Muscle of leg (tissue), 11 donors: ENCODE measurements around the gene CNR2. TPM values are rescaled to one million over a fixed set of nuclear protein-coding genes. Genes with fewer than 3 reads are reported as not detected.

Experiments
- DNase-seq: peaks from one replicate; pipeline ENCODE4 v3.0.0; 2013
- H3K27ac ChIP-seq: one replicate; pipeline ENCODE4 v1.5.1; 2013; ENCODE audit warnings: mild to moderate bottlenecking, low read length, control low read depth
- H3K27me3 ChIP-seq: one replicate; pipeline ENCODE4 v1.6.1; 2013; ENCODE audit warnings: low read length; ENCODE audit not compliant: control insufficient read depth, insufficient read depth
- H3K36me3 ChIP-seq: one replicate; pipeline ENCODE4 v1.6.1; 2013; ENCODE audit warnings: low read length; ENCODE audit not compliant: control insufficient read depth, insufficient read depth
- H3K4me1 ChIP-seq: one replicate; pipeline ENCODE4 v1.6.1; 2013; ENCODE audit warnings: low read length; ENCODE audit not compliant: control insufficient read depth, insufficient read depth
- H3K4me3 ChIP-seq: one replicate; pipeline ENCODE4 v1.5.1; 2013; ENCODE audit warnings: low read length, control low read depth
- H3K9me3 ChIP-seq: replicated peaks from 2 replicates; pipeline ENCODE4 v1.6.1; 2013; ENCODE audit warnings: low read depth, low read length; ENCODE audit not compliant: control insufficient read depth
- WGBS: methylation state at CpG from one replicate; pipeline ENCODE4 v1.1.5; 2013; ENCODE audit warnings: missing lambda C conversion rate; ENCODE audit not compliant: insufficient coverage; 5-methylcytosine and 5-hydroxymethylcytosine counted together
- polyA plus RNA-seq, 8 donors: library from polyadenylated mRNA; unstranded; fragments of 120-200 nt; gene quantifications; one replicate each; pipeline versions ENCODE4 v1.2.1 to v1.2.3, GENCODE V29; 2013; ENCODE audit warnings: inconsistent platforms in 1 of 8, low replicate concordance in 1 of 8; ENCODE audit not compliant: insufficient read length in 8 of 8, insufficient read depth in 1 of 8
- total RNA-seq: library from RNA; stranded (reverse); fragments of 120-200 nt; gene quantifications from one replicate; pipeline ENCODE4 v1.2.4, GENCODE V29; 2013

Gene CNR2
- total and polyA plus RNA-seq, 9 donors = under 0.01 to 0.12 (median 0.05) TPM; not detected in 1

DNA sequence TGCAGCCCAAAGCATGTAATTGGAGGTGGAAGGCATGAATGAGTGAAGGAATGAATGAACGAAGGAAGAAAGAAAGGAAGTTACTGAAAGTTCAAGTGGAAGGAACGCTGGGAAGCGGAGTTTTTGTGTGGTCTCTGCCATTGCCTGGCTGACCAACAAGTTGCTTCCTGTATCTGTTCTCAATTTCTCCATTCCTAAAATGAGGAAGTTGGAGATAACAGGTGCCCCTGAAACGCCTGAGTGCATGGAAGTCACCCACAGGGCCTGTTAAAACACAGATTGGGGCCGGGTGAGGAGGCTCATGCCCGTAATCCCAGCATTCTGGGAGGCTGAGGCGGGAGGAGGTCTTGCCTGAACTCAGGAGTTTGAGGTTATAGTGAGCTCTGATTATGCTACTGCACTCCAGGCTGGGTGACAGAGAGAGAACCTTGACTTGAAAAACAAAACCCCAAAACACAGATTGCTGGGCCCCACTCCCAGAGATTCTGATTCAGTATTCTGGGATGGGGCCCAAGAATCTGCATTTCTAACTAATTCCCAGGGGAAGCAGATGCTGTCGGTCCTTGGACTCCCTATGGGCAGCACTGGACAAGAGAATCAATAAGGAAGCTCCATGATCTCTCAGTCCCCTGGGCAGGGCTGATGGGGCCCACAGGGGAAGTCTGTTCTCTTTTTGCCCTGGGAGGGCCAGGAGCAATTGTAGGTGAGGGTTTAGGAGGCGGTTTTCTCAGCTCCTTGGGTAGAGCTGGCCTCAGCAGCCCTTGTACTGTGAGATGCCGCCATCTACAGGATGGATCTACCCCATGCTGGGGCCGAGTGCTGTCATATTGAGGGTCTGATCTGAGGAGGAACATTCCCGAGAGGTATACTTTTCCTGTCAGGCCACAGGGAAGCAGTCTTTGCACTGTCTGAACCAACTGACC, 3.3 kb upstream of the CNR2 start:
- DNase-seq = peak; percentile 67
- 47% methylated on average over 8 of the region's 12 CpGs for WGBS
- H3K4me1 ChIP-seq = peaks cover 13% of the 10 kb centered on the region

DNA sequence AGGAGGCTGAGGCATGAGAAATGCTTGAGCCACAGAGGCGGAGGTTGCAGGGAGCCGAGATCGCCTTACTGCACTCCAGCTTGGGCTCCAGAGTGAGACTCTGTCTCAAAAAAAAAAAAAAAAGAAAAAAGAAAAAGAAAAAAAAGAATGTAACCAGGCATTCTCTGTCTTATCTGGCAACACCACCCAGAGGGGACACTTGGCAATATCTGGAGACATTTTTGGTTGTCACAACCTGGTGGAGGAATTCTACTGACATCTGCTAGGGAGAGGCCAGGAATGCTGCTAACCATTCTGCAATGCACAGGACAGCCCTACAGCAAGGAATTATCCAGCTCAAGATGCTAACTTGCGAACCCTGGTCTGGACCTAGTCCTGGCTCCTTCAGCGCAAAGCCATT, 2.3 kb upstream of the CNR2 start:
- H3K9me3 ChIP-seq = no peaks in the 10 kb centered on the region
- 80% methylated on average over 1 of the region's 5 CpGs for WGBS
- H3K36me3 ChIP-seq = no peaks in the 10 kb centered on the region
- H3K27ac ChIP-seq = no peak overlapping the region
- peaks cover 7% of the 10 kb centered on the region for H3K4me1 ChIP-seq
- no peak overlapping the region for H3K4me3 ChIP-seq
- no peak for DNase-seq
- H3K27me3 ChIP-seq = no peaks in the 10 kb centered on the region

More for the DNA sequence above, 3.3 kb upstream of the CNR2 start:
- no peaks in the 10 kb centered on the region for H3K9me3 ChIP-seq
- H3K36me3 ChIP-seq = no peaks in the 10 kb centered on the region
- no peak overlapping the region for H3K4me3 ChIP-seq
- no peaks in the 10 kb centered on the region for H3K27me3 ChIP-seq
- no peak overlapping the region for H3K27ac ChIP-seq

DNA sequence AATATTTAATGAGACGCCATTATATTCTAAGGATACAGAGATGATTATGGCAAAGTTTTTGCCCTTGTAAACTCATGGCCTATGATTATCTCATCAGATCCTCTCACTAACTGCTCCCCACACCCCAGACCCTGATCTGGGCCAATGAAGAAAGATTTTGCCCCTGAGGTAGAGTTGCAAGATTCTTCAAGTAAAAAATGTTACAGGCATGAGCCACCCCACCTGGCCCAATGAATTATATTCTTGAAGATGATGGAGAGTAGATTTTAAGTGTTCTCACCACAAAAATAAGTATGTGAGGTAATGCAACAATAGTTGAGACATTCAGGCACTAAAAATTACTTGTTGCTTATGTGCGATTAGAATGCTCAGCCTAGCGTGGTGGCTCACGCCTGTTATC, 1.8 kb upstream of the CNR2 start:
- Histone ChIP-seq H3K9me3 (no peaks in the 10 kb centered on the region), H3K4me3 (no peak overlapping the region), H3K36me3 (no peaks in the 10 kb centered on the region), H3K4me1 (peaks cover 3% of the 10 kb centered on the region), H3K27ac (no peak overlapping the region), H3K27me3 (peaks cover 2% of the 10 kb centered on the region)
- no peak for DNase-seq
- no CpG with 5 or more reads among the region's 4 CpGs for WGBS

DNA sequence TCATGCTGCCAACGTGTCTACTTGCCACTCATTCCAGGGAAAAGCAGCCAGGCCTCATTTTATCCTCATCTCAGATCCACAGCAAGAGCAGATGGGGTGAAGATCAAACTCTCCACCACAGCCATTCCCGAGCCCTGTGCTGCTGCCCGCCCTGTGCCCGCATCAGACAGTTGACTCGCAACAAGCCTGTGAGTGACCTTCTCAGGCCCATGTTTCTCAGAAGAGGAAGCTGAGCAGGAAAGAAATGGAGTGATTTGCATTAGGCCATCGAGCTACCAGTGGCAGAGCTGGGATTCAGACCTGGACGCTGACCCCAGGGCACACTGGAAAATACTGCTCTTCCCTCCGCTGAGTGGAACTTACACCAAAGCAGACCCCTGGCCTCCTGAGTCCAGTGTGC, 1.2 kb downstream of the CNR2 start:
- 69% methylated on average over 7 of the region's 8 CpGs for WGBS
- Histone ChIP-seq H3K4me3 (no peak overlapping the region), H3K9me3 (no peaks in the 10 kb centered on the region), H3K27me3 (peaks cover 14% of the 10 kb centered on the region), H3K27ac (no peak overlapping the region), H3K4me1 (peaks cover 3% of the 10 kb centered on the region), H3K36me3 (no peaks in the 10 kb centered on the region)
- DNase-seq = no peak

DNA sequence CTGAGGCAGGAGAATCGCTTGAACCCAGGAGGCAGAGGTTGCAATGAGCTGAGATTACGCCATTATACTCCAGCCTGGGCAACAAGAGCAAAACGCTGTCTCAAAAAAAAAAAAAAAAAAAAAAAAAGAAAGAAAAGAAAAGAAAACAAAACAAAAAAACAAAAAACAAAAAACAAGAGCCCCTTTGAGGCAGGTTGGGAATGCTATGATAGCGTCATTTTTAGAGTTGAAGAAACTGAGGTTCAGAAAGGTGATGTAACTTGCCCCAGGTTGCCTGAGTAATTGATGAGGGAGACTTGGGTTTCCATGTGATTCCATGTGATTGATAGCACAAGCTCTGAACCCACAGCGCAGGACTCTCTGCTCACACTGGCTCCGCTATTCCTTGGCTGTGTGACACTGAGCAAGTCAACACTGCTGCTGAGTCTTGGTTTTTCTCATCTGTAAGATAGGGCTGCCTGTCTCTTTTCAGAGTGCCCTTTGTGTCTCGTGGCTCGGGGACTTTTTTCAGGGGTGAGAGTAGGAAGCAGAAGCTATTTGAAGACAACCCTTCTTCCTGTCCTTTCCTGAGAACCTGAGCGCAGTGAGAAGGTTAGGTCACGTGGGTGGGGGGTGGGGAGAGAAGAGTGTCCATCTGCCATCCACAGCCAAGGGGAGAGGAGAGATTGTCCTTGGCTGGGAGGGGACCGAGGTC, 2.5 kb downstream of the CNR2 start:
- Histone ChIP-seq H3K27ac (no peak overlapping the region), H3K4me1 (peaks cover 3% of the 10 kb centered on the region), H3K9me3 (no peaks in the 10 kb centered on the region), H3K27me3 (peaks cover 15% of the 10 kb centered on the region), H3K4me3 (no peak overlapping the region), H3K36me3 (no peaks in the 10 kb centered on the region)
- no peak for DNase-seq
- 74% methylated on average over 5 of the region's 11 CpGs for WGBS

DNA sequence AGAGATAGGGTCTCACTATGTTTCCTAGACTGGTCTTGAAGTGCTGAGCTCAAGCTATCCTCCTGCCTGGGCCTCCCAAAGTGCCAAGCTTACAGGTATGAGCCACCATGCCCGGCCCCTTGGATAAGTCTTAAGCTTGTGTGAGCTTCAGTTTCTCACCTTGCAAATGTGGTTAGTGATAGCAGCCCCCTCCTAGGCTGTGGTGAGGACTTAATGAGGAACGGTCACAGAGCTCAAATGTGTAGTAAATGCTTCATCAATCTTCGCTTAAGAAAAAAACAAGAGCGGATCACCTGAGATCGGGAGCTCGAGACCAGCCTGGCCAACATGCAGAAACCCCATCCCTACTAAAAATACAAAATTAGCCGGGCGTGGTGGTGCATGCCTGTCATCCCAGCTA, 3.0 kb downstream of the CNR2 start:
- no peak for DNase-seq
- H3K4me1 ChIP-seq = peaks cover 3% of the 10 kb centered on the region
- H3K27me3 ChIP-seq = peaks cover 20% of the 10 kb centered on the region
- no CpG with 5 or more reads among the region's 8 CpGs for WGBS
- H3K36me3 ChIP-seq = no peaks in the 10 kb centered on the region
- H3K4me3 ChIP-seq = no peak overlapping the region
- H3K27ac ChIP-seq = no peak overlapping the region
- H3K9me3 ChIP-seq = no peaks in the 10 kb centered on the region

DNA sequence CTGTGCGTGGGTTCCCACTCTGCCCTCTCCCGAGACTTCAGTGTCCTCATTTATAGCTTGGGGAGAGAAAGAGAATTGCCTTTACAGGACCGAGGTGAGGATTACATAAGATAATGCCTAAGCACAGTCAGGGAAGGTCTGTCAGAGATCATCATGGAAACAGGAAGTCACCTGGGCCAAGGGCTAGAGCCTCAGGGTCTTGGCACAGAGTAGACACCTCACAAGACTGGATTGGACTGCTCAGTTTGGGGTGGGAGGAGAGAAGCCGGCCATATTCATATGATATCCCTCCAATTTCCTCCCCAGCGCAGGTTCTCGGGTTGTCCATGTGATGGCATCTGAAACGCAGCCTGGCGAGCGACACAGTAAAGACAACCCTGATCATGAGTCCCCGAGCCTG, 3.8 kb downstream of the CNR2 start:
- no peak for DNase-seq
- no peak overlapping the region for H3K27ac ChIP-seq
- H3K36me3 ChIP-seq = no peaks in the 10 kb centered on the region
- peaks cover 27% of the 10 kb centered on the region for H3K27me3 ChIP-seq
- H3K4me1 ChIP-seq = peaks cover 3% of the 10 kb centered on the region
- WGBS = 69% methylated on average over 5 of the region's 10 CpGs
- H3K9me3 ChIP-seq = no peaks in the 10 kb centered on the region
- H3K4me3 ChIP-seq = no peak overlapping the region

DNA sequence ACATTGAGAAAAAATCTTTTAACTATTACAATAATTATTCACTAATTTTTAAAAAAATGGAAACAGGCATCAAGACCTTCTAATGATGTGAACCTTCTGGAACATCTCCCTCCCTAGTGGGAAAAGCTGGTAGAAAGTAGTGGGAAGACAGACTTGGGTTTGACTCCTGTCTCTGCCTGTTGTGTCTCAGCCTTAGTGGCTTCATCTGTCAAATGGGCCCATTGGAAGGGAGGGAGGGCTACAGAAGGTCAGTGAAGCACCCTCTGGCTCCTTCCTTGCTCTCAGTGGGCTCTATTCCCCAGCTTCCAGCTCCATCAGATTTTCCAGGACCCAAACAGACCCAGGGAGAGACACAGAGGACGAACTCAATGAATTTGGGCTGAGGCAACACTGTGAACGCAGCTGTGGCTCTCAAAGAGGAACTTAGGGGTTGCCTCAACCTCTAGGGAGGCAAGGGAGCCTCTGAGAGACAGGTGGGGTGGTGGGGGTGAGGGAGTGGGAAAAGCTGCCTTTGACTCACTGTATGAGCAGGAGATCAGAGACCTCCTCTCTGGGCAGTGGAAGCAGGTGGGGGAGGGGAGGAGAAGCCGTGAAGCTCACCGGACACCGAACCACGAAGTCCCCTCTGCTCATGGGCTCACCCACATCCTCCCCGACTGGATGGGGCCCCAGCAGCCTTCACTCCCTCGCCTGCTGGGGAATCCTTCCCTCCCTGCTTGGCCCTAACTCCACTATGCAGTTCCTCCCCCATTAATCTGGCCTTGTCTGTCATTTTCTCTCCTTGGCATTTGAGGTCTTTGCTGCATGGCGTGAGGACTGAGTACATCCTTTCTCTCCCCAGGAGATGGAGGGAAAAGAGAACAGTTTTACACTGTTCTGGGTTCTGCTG, 4.5 kb downstream of the CNR2 start:
- Histone ChIP-seq H3K27me3 (peaks cover 34% of the 10 kb centered on the region), H3K4me1 (peaks cover 3% of the 10 kb centered on the region), H3K27ac (no peak overlapping the region), H3K9me3 (no peaks in the 10 kb centered on the region), H3K36me3 (no peaks in the 10 kb centered on the region), H3K4me3 (no peak overlapping the region)
- 50% methylated on average over 4 of the region's 9 CpGs for WGBS
- peak; percentile 34 for DNase-seq

DNA sequence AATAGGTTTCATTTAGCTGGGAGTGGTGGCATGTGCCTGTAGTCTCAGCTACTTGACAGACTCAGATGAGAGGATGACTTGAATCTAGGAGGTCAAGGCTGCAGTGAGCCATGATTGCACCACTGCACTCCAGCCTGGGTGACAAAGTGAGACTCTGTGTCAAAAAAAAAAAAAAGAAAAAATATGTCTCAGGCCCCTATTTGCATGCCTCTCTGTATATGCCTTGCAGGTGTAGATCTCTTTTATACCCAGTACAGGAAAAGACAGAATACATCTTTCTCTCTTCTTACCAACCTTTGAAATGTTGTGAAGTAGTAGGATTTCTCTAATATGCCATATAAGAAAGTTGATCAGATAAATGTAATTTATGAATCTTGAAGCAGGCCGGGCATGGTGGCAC, 6.4 kb downstream of the CNR2 start:
- Histone ChIP-seq H3K4me1 (peaks cover 9% of the 10 kb centered on the region), H3K27ac (no peak overlapping the region), H3K4me3 (no peak overlapping the region), H3K36me3 (no peaks in the 10 kb centered on the region), H3K27me3 (peaks cover 51% of the 10 kb centered on the region), H3K9me3 (no peaks in the 10 kb centered on the region)
- no CpG with 5 or more reads among the region's 1 CpG for WGBS
- no peak for DNase-seq
